Neural cell (in vitro differentiated cells): ENCODE measurements around the gene ADIPOR2. TPM values are rescaled to one million over a fixed set of nuclear protein-coding genes. Genes with fewer than 3 reads are reported as not detected.

Experiments used
- H2AFZ ChIP-seq: fragments of 200-600, 300-800 bp; sonication (generic), shearing (Covaris generic); 2 replicates; pipeline ENCODE4 v1.6.0; 2014; ENCODE audit warnings: low read depth, mild to moderate bottlenecking, antibody characterized with exemption, low read length, moderate library complexity
- H3F3A ChIP-seq: fragments of 200-600 bp; shearing (Covaris generic); 2 replicates; pipeline ENCODE4 v1.6.1; 2016; ENCODE audit warnings: mild to moderate bottlenecking, moderate library complexity, mixed read lengths, antibody characterized with exemption, low read length; ENCODE audit not compliant: insufficient read depth, poor library complexity, severe bottlenecking
- H3K27ac ChIP-seq: fragments of 200-600, 300-800 bp; sonication (generic), shearing (Covaris generic); 2 replicates; pipeline ENCODE4 v1.5.1; 2014; ENCODE audit warnings: mild to moderate bottlenecking, low read length, moderate library complexity
- H3K27me3 ChIP-seq: fragments of 300-800, 200-600 bp; sonication (generic), shearing (Covaris generic); 2 replicates; pipeline ENCODE4 v1.6.0; 2014; ENCODE audit warnings: mild to moderate bottlenecking, low read depth, low read length, moderate library complexity; ENCODE audit not compliant: insufficient read depth
- H3K36me3 ChIP-seq: fragments of 300-800, 200-600 bp; sonication (generic), shearing (Covaris generic); 2 replicates; pipeline ENCODE4 v1.5.1; 2014; ENCODE audit warnings: mild to moderate bottlenecking, antibody characterized with exemption, low read length, moderate library complexity; ENCODE audit not compliant: insufficient read depth
- H3K4me2 ChIP-seq: fragments of 300-800, 200-600 bp; sonication (generic), shearing (Covaris generic); 2 replicates; pipeline ENCODE4 v1.6.0; 2014; ENCODE audit warnings: mild to moderate bottlenecking, low read length
- H3K4me3 ChIP-seq: fragments of 300-800, 200-600 bp; sonication (generic), shearing (Covaris generic); 2 replicates; pipeline ENCODE4 v1.5.1; 2014; ENCODE audit warnings: mild to moderate bottlenecking, low read length, moderate library complexity
- H3K79me2 ChIP-seq: fragments of 200-600 bp; shearing (Covaris generic); replicated peaks from 2 replicates; pipeline ENCODE4 v1.6.0; 2014; ENCODE audit warnings: mild to moderate bottlenecking, low read length, moderate library complexity; ENCODE audit not compliant: insufficient read depth
- H3K9ac ChIP-seq: fragments of 300-800, 200-600 bp; sonication (generic), shearing (Covaris generic); 2 replicates; pipeline ENCODE4 v1.6.1; 2016; ENCODE audit warnings: mild to moderate bottlenecking, low read length, mixed read lengths
- H3K9me2 ChIP-seq: fragments of 200-600 bp; shearing (Covaris generic); 2 replicates; pipeline ENCODE4 v1.6.1; 2016; ENCODE audit warnings: mild to moderate bottlenecking, low read length, mixed read lengths; ENCODE audit not compliant: insufficient read depth
- H3K9me3 ChIP-seq: fragments of 200-600, 300-800 bp; sonication (generic), shearing (Covaris generic); 2 replicates; pipeline ENCODE4 v1.6.1; 2016; ENCODE audit warnings: mild to moderate bottlenecking, mixed run types, low read length, moderate library complexity, mixed read lengths
- H4K20me1 ChIP-seq: fragments of 200-600 bp; shearing (Covaris generic); 2 replicates; pipeline ENCODE4 v1.6.1; 2016; ENCODE audit warnings: mild to moderate bottlenecking, mixed run types; ENCODE audit not compliant: insufficient read depth
- EP300 ChIP-seq: fragments of 450-650 bp; conservative IDR thresholded peaks from 2 replicates; pipeline ENCODE4 v1.6.1; 2014; ENCODE audit warnings: antibody characterized with exemption, mild to moderate bottlenecking, moderate library complexity; ENCODE audit not compliant: poor library complexity, severe bottlenecking
- EZH2 ChIP-seq: fragments of 200-600, 300-800 bp; shearing (Covaris generic), sonication (generic); IDR thresholded peaks from 2 replicates; pipeline ENCODE4 v1.6.1; 2014; ENCODE audit warnings: antibody characterized with exemption, low read length, borderline replicate concordance, mild to moderate bottlenecking; ENCODE audit not compliant: insufficient read depth, poor library complexity, severe bottlenecking
- MXI1 ChIP-seq: fragments of 450-650 bp; conservative IDR thresholded peaks from 2 replicates; pipeline ENCODE4 v1.6.1; 2014; ENCODE audit warnings: antibody characterized with exemption, mild to moderate bottlenecking; ENCODE audit not compliant: poor library complexity, severe bottlenecking
- POLR2AphosphoS5 ChIP-seq: IDR thresholded peaks from 2 replicates; pipeline ENCODE4 v1.6.1; 2012
- RAD21 ChIP-seq: fragments of 450-650 bp; conservative IDR thresholded peaks from 2 replicates; pipeline ENCODE4 v1.6.1; 2014; ENCODE audit warnings: antibody characterized with exemption, mild to moderate bottlenecking, moderate library complexity
- SMC3 ChIP-seq: fragments of 450-650 bp; conservative IDR thresholded peaks from 2 replicates; pipeline ENCODE4 v1.6.1; 2014; ENCODE audit warnings: antibody characterized with exemption, mild to moderate bottlenecking, moderate library complexity; ENCODE audit not compliant: poor library complexity
- TAF1 ChIP-seq: IDR thresholded peaks from 2 replicates; pipeline ENCODE4 v1.6.1; 2012; ENCODE audit warnings: low read depth
- polyA minus RNA-seq: library from RNA; depleted of rRNA, polyadenylated mRNA; stranded (reverse); fragments of >200 nt; gene quantifications from 2 replicates; pipeline ENCODE4 v1.2.3, GENCODE V29; 2014
- polyA plus RNA-seq: library from polyadenylated mRNA; depleted of rRNA; stranded (reverse); fragments of >200 nt; gene quantifications from 2 replicates; pipeline ENCODE4 v1.2.3, GENCODE V29; 2014
- TF ChIP-seq, protein P1 (sequence below): IDR thresholded peaks from 2 replicates; pipeline ENCODE4 v1.6.1; 2012; ENCODE audit warnings: borderline replicate concordance
- TF ChIP-seq, protein P2 (sequence below): fragments of 450-650 bp; IDR thresholded peaks from 2 replicates; pipeline ENCODE4 v1.5.1; 2014; ENCODE audit warnings: antibody characterized with exemption, mild to moderate bottlenecking, moderate library complexity; ENCODE audit not compliant: poor library complexity, severe bottlenecking

Gene ADIPOR2, protein sequence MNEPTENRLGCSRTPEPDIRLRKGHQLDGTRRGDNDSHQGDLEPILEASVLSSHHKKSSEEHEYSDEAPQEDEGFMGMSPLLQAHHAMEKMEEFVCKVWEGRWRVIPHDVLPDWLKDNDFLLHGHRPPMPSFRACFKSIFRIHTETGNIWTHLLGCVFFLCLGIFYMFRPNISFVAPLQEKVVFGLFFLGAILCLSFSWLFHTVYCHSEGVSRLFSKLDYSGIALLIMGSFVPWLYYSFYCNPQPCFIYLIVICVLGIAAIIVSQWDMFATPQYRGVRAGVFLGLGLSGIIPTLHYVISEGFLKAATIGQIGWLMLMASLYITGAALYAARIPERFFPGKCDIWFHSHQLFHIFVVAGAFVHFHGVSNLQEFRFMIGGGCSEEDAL
- 18.5 and 20.7 TPM in 2 replicates for polyA plus RNA-seq
- 29.9 and 33.7 TPM in 2 replicates for polyA minus RNA-seq

DNA sequence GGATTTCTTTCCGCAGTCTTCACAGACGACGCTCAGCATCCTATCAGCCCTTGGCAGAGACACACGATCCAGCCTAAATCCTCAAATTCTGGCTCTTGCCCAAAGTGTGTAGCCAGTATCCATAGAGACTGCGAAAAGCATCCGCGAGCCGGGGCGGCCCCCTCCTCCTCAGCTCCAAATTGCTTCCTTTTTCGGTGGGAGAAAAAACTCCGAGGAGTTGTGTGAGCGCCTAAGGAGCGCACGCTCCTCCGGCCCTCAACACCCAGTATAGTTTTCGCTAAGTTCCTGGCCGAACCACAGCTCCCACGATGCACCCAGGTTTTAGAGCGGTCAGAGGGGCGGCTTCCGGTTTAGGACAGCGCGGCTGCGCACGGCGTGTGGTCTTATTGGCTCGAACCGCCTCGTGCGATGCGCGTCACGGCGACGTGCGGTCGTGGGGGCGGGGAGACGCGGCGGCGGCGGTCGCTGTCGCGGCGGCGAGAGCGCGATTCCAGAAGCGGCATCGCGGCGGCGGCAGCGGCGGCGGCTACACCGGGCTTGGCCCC, at the start of gene ADIPOR2:
Gene ADIPOR2 (plus strand): TSS at position 493 of the 545 bp plus-strand sequence. CDS start 63,274 bp downstream, outside the sequence.
- H3K9ac ChIP-seq, result peak within 1 kb of the TSS; percentile 81
- no peaks in the 10 kb centered on the region for H3K36me3 ChIP-seq
- H3K4me3 ChIP-seq, result peak within 1 kb of the TSS; percentile 98
- H3K4me2 ChIP-seq, result peak within 1 kb of the TSS; percentile 79
- no peaks in the 10 kb centered on the region for H3F3A ChIP-seq
- H3K9me2 ChIP-seq, result no peaks in the 10 kb centered on the region
- no peaks in the 10 kb centered on the region for H3K27me3 ChIP-seq
- no peaks in the 10 kb centered on the region for H4K20me1 ChIP-seq
- H2AFZ ChIP-seq, result peak within 1 kb of the TSS; percentile 81
- TF ChIP-seq MXI1 (peak; percentile 89), RAD21 (no peak), POLR2AphosphoS5 (peak; percentile 70), EP300 (peak; percentile 51), EZH2 (no peak), TAF1 (peak; percentile 4), SMC3 (no peak)
- TF ChIP-seq, protein P1, sequence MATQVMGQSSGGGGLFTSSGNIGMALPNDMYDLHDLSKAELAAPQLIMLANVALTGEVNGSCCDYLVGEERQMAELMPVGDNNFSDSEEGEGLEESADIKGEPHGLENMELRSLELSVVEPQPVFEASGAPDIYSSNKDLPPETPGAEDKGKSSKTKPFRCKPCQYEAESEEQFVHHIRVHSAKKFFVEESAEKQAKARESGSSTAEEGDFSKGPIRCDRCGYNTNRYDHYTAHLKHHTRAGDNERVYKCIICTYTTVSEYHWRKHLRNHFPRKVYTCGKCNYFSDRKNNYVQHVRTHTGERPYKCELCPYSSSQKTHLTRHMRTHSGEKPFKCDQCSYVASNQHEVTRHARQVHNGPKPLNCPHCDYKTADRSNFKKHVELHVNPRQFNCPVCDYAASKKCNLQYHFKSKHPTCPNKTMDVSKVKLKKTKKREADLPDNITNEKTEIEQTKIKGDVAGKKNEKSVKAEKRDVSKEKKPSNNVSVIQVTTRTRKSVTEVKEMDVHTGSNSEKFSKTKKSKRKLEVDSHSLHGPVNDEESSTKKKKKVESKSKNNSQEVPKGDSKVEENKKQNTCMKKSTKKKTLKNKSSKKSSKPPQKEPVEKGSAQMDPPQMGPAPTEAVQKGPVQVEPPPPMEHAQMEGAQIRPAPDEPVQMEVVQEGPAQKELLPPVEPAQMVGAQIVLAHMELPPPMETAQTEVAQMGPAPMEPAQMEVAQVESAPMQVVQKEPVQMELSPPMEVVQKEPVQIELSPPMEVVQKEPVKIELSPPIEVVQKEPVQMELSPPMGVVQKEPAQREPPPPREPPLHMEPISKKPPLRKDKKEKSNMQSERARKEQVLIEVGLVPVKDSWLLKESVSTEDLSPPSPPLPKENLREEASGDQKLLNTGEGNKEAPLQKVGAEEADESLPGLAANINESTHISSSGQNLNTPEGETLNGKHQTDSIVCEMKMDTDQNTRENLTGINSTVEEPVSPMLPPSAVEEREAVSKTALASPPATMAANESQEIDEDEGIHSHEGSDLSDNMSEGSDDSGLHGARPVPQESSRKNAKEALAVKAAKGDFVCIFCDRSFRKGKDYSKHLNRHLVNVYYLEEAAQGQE, result no peak
- TF ChIP-seq, protein P2, sequence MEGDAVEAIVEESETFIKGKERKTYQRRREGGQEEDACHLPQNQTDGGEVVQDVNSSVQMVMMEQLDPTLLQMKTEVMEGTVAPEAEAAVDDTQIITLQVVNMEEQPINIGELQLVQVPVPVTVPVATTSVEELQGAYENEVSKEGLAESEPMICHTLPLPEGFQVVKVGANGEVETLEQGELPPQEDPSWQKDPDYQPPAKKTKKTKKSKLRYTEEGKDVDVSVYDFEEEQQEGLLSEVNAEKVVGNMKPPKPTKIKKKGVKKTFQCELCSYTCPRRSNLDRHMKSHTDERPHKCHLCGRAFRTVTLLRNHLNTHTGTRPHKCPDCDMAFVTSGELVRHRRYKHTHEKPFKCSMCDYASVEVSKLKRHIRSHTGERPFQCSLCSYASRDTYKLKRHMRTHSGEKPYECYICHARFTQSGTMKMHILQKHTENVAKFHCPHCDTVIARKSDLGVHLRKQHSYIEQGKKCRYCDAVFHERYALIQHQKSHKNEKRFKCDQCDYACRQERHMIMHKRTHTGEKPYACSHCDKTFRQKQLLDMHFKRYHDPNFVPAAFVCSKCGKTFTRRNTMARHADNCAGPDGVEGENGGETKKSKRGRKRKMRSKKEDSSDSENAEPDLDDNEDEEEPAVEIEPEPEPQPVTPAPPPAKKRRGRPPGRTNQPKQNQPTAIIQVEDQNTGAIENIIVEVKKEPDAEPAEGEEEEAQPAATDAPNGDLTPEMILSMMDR, result no peak
- peaks cover 41% of the 10 kb centered on the region for H3K79me2 ChIP-seq
- no peaks in the 10 kb centered on the region for H3K9me3 ChIP-seq
- H3K27ac ChIP-seq, result peak within 1 kb of the TSS; percentile 81

DNA sequence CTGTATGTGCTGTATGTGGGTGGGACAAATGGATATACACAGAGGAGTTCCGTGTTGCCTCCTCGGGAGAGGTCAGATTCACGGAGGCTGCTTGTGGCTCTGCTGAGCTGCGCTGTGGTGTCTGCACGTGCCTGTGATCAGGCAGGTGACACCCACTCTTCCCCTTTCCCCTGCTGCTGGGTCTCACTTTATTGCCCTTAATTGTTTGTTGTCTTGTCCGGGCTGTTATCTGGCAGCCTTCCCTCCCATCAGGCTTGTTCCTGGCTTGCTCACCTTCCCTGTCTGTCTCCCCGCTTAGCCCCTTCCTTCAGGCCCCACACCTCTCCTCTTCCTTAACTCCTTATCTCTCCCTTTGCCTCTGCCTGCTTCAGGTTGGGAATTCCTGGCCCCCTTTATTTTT, 48.4 kb upstream of the ADIPOR2 start:
- Histone ChIP-seq H3K9me3 (no peaks in the 10 kb centered on the region), H3K4me2 (no peak overlapping the region), H3K4me3 (no peak overlapping the region), H3K27me3 (no peaks in the 10 kb centered on the region), H3K36me3 (no peaks in the 10 kb centered on the region), H3K79me2 (no peaks in the 10 kb centered on the region), H3K27ac (no peak overlapping the region), H3F3A (no peaks in the 10 kb centered on the region), H4K20me1 (no peaks in the 10 kb centered on the region), H3K9ac (no peak overlapping the region), H2AFZ (no peak overlapping the region), H3K9me2 (no peaks in the 10 kb centered on the region)
- TF ChIP-seq POLR2AphosphoS5, result no peak
- no peak for TF ChIP-seq EP300
- no peak for TF ChIP-seq EZH2
- TF ChIP-seq TAF1, result no peak
- TF ChIP-seq, protein P1, result no peak
- TF ChIP-seq, protein P2, result no peak
- no peak for TF ChIP-seq MXI1
- TF ChIP-seq SMC3, result no peak
